NCI-H526 treated with DMSO at 0.1 percent for 48 hours (cell line): ENCODE measurements around the gene SFMBT2.

Experiments
- DNase-seq: peaks from one replicate; lab custom pipeline; 2025; lab: John Stamatoyannopoulos, UW

SFMBT2 gene

DNA sequence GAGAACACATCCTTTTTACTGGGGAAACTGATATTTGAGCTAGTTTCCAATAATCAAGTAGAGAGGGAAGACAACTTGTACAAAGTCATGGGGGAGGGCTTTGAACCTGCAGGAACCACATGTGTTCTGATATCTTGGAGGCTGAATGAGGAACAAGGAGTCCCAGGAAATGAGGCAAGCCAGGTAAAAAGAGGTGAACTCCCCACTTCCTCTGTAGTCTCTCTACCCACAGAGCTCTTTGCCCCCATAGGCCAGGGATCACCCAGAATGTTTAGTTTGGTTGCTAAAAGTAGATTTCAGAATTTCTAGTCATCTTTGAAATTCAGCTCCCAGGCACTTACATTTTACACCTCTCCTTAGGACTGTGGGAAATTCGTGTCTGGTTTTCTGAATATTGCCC is 276.4 kb downstream of the SFMBT2 start:
- no peak for DNase-seq

- no peak for DNase-seq
These were observed 276.9 kb downstream of the SFMBT2 start for GRCh38 chr10:7133958-7134357.

- DNase-seq, result no peak
These were observed 277.6 kb downstream of the SFMBT2 start for GRCh38 chr10:7133278-7133677.

GRCh38 chr10:7130191-7130911 is 280.5 kb downstream of the SFMBT2 start:
- DNase-seq, result no peak

DNA sequence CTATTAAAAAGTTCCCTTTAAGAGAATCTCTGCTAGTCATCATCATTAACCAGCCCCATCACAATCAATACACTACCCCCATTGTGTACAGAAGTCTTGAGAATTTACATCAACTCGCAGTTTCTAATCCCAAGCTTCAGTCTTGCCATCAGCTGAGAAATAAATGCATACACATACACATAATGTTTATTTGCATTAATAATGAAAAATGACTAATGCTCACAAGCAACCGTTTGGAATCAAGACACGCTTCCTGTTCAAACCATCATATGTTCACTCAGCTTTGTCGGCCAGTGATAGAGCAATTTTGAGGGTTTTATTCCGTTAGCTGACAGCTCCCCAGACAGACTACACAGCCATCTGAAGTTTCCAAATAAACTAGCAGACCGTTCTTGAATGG is 287.1 kb downstream of the SFMBT2 start:
- no peak for DNase-seq

DNA sequence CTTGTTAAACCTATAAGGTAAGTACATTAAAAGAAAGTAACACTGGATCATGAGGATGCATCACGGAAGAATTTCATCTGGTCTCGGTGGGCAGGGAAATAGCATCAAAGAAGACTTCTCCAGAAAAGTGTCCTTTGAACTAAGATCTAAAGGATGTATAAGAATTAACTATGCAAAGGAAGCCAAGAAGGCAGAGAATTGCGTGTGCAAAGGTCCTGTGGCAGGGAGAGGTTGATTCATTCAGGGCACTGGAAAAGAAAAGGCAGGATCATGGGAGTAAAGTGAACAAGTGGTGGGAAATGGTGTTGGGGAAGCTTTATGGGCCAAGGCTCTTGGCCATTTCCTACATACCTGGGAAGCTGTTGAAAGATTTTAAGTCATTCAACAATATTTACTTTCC is 288.3 kb downstream of the SFMBT2 start:
- no peak for DNase-seq

- no peak for DNase-seq
These were observed 289.6 kb downstream of the SFMBT2 start for GRCh38 chr10:7121154-7121797.

DNA sequence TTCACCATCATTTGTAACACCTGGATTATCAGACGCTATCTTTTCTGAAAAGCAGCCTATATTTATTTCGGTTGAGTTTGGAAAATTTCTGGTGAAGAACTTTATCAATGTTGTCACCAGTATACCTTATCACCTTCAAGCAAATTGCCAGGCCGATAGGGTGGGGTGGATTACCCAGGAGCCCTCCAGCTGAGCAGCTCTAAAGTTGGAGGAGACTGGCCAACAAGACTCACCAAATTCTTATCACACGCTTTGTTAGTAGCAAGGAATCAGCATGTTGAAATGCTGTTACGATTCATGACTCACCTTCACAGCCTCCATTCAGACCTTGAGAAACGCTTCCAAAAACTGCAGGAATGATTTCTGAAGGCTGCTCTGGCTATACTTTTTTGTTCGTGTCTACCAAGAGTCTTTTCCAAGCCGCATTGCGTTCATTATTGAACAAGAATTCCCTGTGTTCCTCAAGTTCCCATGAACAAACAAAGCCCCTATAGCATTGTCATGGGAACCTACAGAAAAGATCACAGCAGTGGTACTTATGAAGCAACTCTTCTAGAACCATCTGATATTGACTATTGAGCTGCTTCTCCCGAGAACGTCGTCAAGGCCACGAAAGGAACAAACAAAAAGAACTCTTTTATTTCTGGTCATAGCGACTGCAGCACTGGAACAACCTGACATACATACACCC is 291.4 kb downstream of the SFMBT2 start:
- no peak for DNase-seq

DNA sequence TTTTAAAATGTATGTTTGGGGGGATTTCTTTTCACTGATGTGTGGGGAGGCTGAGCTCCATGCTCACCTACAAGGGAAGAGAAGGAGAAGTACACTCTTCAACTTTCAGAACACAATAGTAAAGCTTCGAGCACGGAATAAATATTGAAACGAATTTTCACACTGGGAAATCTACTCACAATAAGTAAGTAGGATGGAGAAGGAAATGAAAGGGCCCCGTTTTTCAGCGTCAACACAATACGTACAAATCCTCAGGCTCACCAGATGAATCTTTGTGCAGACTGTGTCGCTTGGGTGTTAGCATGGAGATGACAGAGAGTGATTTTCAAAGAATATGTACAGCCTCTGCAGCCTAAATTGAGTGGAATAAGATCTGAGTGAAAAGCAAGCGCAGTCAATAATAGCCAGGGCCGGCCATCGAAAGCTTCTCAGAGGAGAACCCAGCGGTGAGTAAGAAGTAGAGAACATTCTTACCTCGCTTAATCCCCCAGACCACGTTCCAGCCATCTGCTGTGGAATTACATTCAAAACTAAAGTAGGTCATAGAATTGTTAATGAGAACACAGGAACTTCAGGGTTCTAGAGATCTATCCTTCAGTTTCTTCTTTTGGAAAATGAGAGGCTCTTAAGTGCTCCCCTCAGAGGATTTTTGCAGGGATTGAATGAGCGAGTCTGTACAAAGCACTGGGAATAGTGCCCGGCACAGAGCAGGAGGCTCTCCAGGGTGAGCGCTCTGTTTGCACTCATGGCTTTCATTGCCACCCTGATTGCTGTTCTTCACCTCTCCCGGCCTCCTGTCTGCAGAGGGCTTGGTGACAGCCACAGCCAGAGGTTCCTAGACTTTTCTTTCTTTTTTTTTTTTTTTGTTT is 292.8 kb downstream of the SFMBT2 start:
- no peak for DNase-seq

- DNase-seq, result no peak
These were observed 293.5 kb downstream of the SFMBT2 start for GRCh38 chr10:7117177-7117799.

DNA sequence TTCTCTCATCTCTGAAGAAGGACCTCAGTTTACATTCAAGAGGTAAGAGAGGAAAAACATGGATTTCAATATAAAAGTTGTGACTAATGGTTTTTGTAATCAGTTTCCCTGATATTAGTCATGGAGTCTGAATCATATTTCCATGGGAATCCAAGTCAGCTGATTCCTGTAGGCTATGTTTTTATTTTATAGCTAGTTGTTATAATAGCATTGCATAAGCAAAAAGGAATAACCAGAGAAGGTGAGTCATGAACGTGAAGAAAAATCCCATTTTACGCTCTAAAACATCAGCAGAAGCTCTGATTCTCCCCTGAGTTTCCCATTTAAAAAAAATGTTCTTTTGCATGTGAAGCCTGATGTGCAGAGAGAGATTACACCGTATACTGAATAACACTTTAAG is 299.3 kb downstream of the SFMBT2 start:
- DNase-seq, result no peak

GRCh38 chr10:7111089-7111488 is 299.7 kb downstream of the SFMBT2 start:
- DNase-seq, result no peak
